CD4-positive, CD25-positive, alpha-beta regulatory T cell (primary cell): ENCODE results near the gene ATP5PD. TPM values are rescaled to one million over a fixed set of nuclear protein-coding genes. Genes with fewer than 3 reads are reported as not detected.
"Not testable (repeated sequence)": the region's sequence is repeated elsewhere in the genome, so short reads cannot be mapped to it uniquely, and the experiment has no call there.

Experiments used
- ATAC-seq, 2 donors: fragments of 150-1000 bp; cut with Tn5 transposase; one replicate each; pipeline ENCODE4 v1.10.0; 2021; ENCODE audit warnings: low read depth in 2 of 2, moderate number of reproducible peaks in 2 of 2, moderate library complexity in 1 of 2
- DNase-seq, 3 donors: peaks; one replicate each; pipeline versions ENCODE4 v3.0.0 to v3.0.0-alpha.2; 2012 to 2022; ENCODE audit warnings: mixed read lengths in 1 of 3
- H3K27ac ChIP-seq: one replicate; pipeline ENCODE4 v1.7.0; 2013; ENCODE audit warnings: mild to moderate bottlenecking, low read length; ENCODE audit not compliant: insufficient read depth, poor library complexity, severe bottlenecking
- H3K27me3 ChIP-seq: one replicate; pipeline ENCODE4 v1.7.0; 2013; ENCODE audit warnings: low read length; ENCODE audit not compliant: control insufficient read depth, insufficient read depth
- H3K36me3 ChIP-seq: one replicate; pipeline ENCODE4 v1.7.0; 2013; ENCODE audit warnings: mild to moderate bottlenecking, low read length, moderate library complexity; ENCODE audit not compliant: control insufficient read depth, insufficient read depth
- H3K4me1 ChIP-seq: 2 replicates; pipeline ENCODE4 v1.7.0; 2013; ENCODE audit warnings: mild to moderate bottlenecking, low read length; ENCODE audit not compliant: insufficient read depth, control insufficient read depth, poor library complexity, severe bottlenecking
- H3K4me3 ChIP-seq: one replicate; pipeline ENCODE4 v1.7.0; 2013; ENCODE audit warnings: low read depth, mild to moderate bottlenecking, low read length, moderate library complexity
- H3K9me3 ChIP-seq, 2 experiments: 1 replicate in 1 of 2; 2 replicates in 1 of 2; pipeline ENCODE4 v1.7.0; 2013; ENCODE audit warnings: low read length in 2 of 2, mild to moderate bottlenecking in 1 of 2, moderate library complexity in 1 of 2; ENCODE audit not compliant: control insufficient read depth in 2 of 2
- H3K27ac Mint-ChIP-seq, 3 donors: one replicate each; pipeline ENCODE4 v1.8.0; 2020 to 2022; ENCODE audit warnings: mild to moderate bottlenecking in 3 of 3, mixed read lengths in 3 of 3, moderate library complexity in 2 of 3
- H3K27me3 Mint-ChIP-seq: one replicate; pipeline ENCODE4 v1.8.0; 2022; ENCODE audit warnings: mild to moderate bottlenecking, mixed read lengths
- H3K36me3 Mint-ChIP-seq: one replicate; pipeline ENCODE4 v1.8.0; 2020; ENCODE audit warnings: mixed read lengths
- H3K4me1 Mint-ChIP-seq, 4 donors: one replicate each; pipeline ENCODE4 v1.8.0; 2020 to 2022; ENCODE audit warnings: mixed read lengths in 4 of 4, mild to moderate bottlenecking in 1 of 4
- H3K4me3 Mint-ChIP-seq, 4 donors: one replicate each; pipeline ENCODE4 v1.8.0; 2020 to 2022; ENCODE audit warnings: mild to moderate bottlenecking in 4 of 4, mixed read lengths in 4 of 4, moderate library complexity in 3 of 4
- H3K9me3 Mint-ChIP-seq, 7 donors: one replicate each; pipeline ENCODE4 v1.8.0; 2020 to 2022; ENCODE audit warnings: mixed read lengths in 7 of 7, mild to moderate bottlenecking in 3 of 7, moderate library complexity in 2 of 7
- polyA plus RNA-seq, 4 donors: library from polyadenylated mRNA; unstranded; fragments of 300-500 nt; fragmentation: Illumina TruSeq; gene quantifications; one replicate each; pipeline ENCODE4 v1.2.3, GENCODE V29; 2021
- total RNA-seq: library from RNA; stranded (reverse); gene quantifications from one replicate; pipeline ENCODE4 v1.2.3, GENCODE V29; 2022

Gene ATP5PD
- total and polyA plus RNA-seq, 5 donors from 2014 or later = 139 to 536 (median 447) TPM

GRCh38 chr17:75032720-75033280 is 14.0 kb downstream of the ATP5PD start:
- Histone ChIP-seq H3K27ac (peak overlapping the region; percentile 53), H3K4me1 (peaks cover 48% of the 10 kb centered on the region)
- ATAC-seq = no peak

GRCh38 chr17:75031972-75032719 is 14.6 kb downstream of the ATP5PD start:
- Histone ChIP-seq H3K27ac (peak overlapping the region; percentile 53), H3K36me3 (no peaks in the 10 kb centered on the region), H3K4me3 (peak overlapping the region; percentile 48), H3K9me3 (no peaks in the 10 kb centered on the region), H3K27me3 (no peaks in the 10 kb centered on the region), H3K4me1 (peaks cover 48% of the 10 kb centered on the region)
- peaks cover 0 to 9% (median 0%) of the 10 kb centered on the region in 7 donors for H3K9me3 Mint-ChIP-seq
- H3K4me1 Mint-ChIP-seq = peaks cover 14 to 58% (median 31%) of the 10 kb centered on the region in 4 donors
- H3K4me3 Mint-ChIP-seq = peak overlapping the region; percentile 86 to 95 (median 94)
- peaks cover 6% of the 10 kb centered on the region for H3K36me3 Mint-ChIP-seq
- peak overlapping the region; percentile 88 to 94 (median 88) for H3K27ac Mint-ChIP-seq
- DNase-seq (peak; percentile 54 to 62 (median 62)), ATAC-seq (no peak)
- H3K27me3 Mint-ChIP-seq = peaks cover 33% of the 10 kb centered on the region

More at GRCh38 chr17:75032720-75033280, 14.0 kb downstream of the ATP5PD start:
- Histone ChIP-seq H3K27me3 (no peaks in the 10 kb centered on the region), H3K4me3 (peak overlapping the region; percentile 53), H3K9me3 (no peaks in the 10 kb centered on the region), H3K36me3 (no peaks in the 10 kb centered on the region)
- Mint-ChIP-seq H3K4me1 (peaks cover 14 to 62% (median 33%) of the 10 kb centered on the region in 4 donors), H3K27ac (peak overlapping the region; percentile 88 to 99 (median 97)), H3K4me3 (peak overlapping the region; percentile 93 to 96 (median 95)), H3K9me3 (peaks cover 0 to 9% (median 0%) of the 10 kb centered on the region in 7 donors), H3K36me3 (peaks cover 6% of the 10 kb centered on the region), H3K27me3 (peaks cover 33% of the 10 kb centered on the region)
- DNase-seq = no peak

GRCh38 chr17:75030161-75030560 is 16.6 kb downstream of the ATP5PD start:
- no peak overlapping the region for H3K27ac ChIP-seq
- ATAC-seq (no peak), DNase-seq (no peak)
- Mint-ChIP-seq H3K4me1 (peaks cover 7 to 45% (median 29%) of the 10 kb centered on the region in 4 donors), H3K27me3 (peaks cover 30% of the 10 kb centered on the region), H3K36me3 (no peaks in the 10 kb centered on the region), H3K4me3 (peak overlapping the region in 1 of 4 donors; percentile 29), H3K27ac (peak overlapping the region; percentile 6 to 54 (median 13)), H3K9me3 (peaks cover 0 to 8% (median 1%) of the 10 kb centered on the region in 7 donors)
- H3K4me3 ChIP-seq = no peak overlapping the region
- no peaks in the 10 kb centered on the region for H3K9me3 ChIP-seq
- H3K36me3 ChIP-seq = no peaks in the 10 kb centered on the region
- peaks cover 33% of the 10 kb centered on the region for H3K4me1 ChIP-seq
- no peaks in the 10 kb centered on the region for H3K27me3 ChIP-seq

- not testable (repeated sequence) for DNase-seq, H3K9me3 Mint-ChIP-seq, H3K4me1 ChIP-seq, H3K9me3 ChIP-seq, H3K27me3 ChIP-seq, H3K27me3 Mint-ChIP-seq, H3K27ac ChIP-seq, H3K27ac Mint-ChIP-seq, ATAC-seq, H3K36me3 ChIP-seq, H3K4me3 ChIP-seq, H3K36me3 Mint-ChIP-seq
- H3K4me1 Mint-ChIP-seq = peaks cover 5 to 18% (median 8%) of the 10 kb centered on the region in 4 donors
- H3K4me3 Mint-ChIP-seq = peak overlapping the region in 1 of 4 donors; percentile 21
Measured at GRCh38 chr17:75026650-75027049, 20.1 kb downstream of the ATP5PD start.

GRCh38 chr17:75025398-75025734 is 21.4 kb downstream of the ATP5PD start:
- H3K9me3 Mint-ChIP-seq, H3K4me1 ChIP-seq, DNase-seq, H3K9me3 ChIP-seq, H3K27me3 ChIP-seq, H3K4me3 ChIP-seq, H3K27me3 Mint-ChIP-seq, H3K27ac ChIP-seq, ATAC-seq: not testable (repeated sequence)
- Mint-ChIP-seq H3K36me3 (peaks cover 15% of the 10 kb centered on the region), H3K4me3 (peak overlapping the region in 1 of 4 donors; percentile 72), H3K4me1 (peaks cover 5 to 14% (median 8%) of the 10 kb centered on the region in 4 donors), H3K27ac (peak overlapping the region; percentile 59 to 74 (median 63))
- peaks cover 21% of the 10 kb centered on the region for H3K36me3 ChIP-seq

GRCh38 chr17:75024686-75025397 is 21.9 kb downstream of the ATP5PD start:
- peaks cover 18% of the 10 kb centered on the region for H3K36me3 Mint-ChIP-seq
- Histone ChIP-seq H3K27ac (no peak overlapping the region), H3K4me3 (no peak overlapping the region), H3K36me3 (peaks cover 26% of the 10 kb centered on the region), H3K9me3 (no peaks in the 10 kb centered on the region), H3K4me1 (no peaks in the 10 kb centered on the region), H3K27me3 (no peaks in the 10 kb centered on the region)
- peak in 2 of 3 donors; percentile 22 to 35 for DNase-seq
- peak overlapping the region; percentile 14 to 74 (median 59) for H3K27ac Mint-ChIP-seq
- peaks cover 0 to 4% (median 0%) of the 10 kb centered on the region in 7 donors for H3K9me3 Mint-ChIP-seq
- peaks cover 5% of the 10 kb centered on the region for H3K27me3 Mint-ChIP-seq
- H3K4me3 Mint-ChIP-seq = peak overlapping the region in 1 of 4 donors; percentile 72
- peaks cover 5 to 14% (median 8%) of the 10 kb centered on the region in 4 donors for H3K4me1 Mint-ChIP-seq
- no peak for ATAC-seq

- H3K9me3 Mint-ChIP-seq = peaks cover 0 to 1% (median 0%) of the 10 kb centered on the region in 7 donors
- H3K4me1 ChIP-seq = no peaks in the 10 kb centered on the region
- peaks cover 37% of the 10 kb centered on the region for H3K36me3 Mint-ChIP-seq
- DNase-seq = no peak
- ATAC-seq = no peak
- H3K27me3 ChIP-seq = no peaks in the 10 kb centered on the region
- H3K4me3 ChIP-seq = no peak overlapping the region
- H3K27ac ChIP-seq = no peak overlapping the region
- H3K36me3 ChIP-seq = peaks cover 43% of the 10 kb centered on the region
- H3K9me3 ChIP-seq = no peaks in the 10 kb centered on the region
- H3K27me3 Mint-ChIP-seq = no peaks in the 10 kb centered on the region
- no peak overlapping the region for H3K4me3 Mint-ChIP-seq
- no peak overlapping the region for H3K27ac Mint-ChIP-seq
- peaks cover 5 to 19% (median 7%) of the 10 kb centered on the region in 4 donors for H3K4me1 Mint-ChIP-seq
Measured at GRCh38 chr17:75020331-75021110, 26.2 kb downstream of the ATP5PD start.
